Liver (tissue), 9 donors: Measurements from ENCODE around the gene NKAPD1. TPM values are rescaled to one million over a fixed set of nuclear protein-coding genes. Genes with fewer than 3 reads are reported as not detected.
"Not testable (repeated sequence)": the region's sequence is repeated elsewhere in the genome, so short reads cannot be mapped to it uniquely, and the experiment has no call there.

Experiments
- DNase-seq: peaks from one replicate; pipeline ENCODE4 v3.0.0-alpha.2; 2017; ENCODE audit warnings: low spot score
- H3K27ac ChIP-seq, 2 donors: one replicate each; pipeline ENCODE4 v1.7.0; 2013; ENCODE audit warnings: inconsistent platforms in 2 of 2, low read length in 2 of 2, control low read depth in 1 of 2, low read depth in 1 of 2, mild to moderate bottlenecking in 1 of 2
- H3K27me3 ChIP-seq, 4 donors: one replicate each; pipeline versions ENCODE4 v1.6.1 to v1.7.0; 2013; ENCODE audit warnings: low read length in 3 of 4, inconsistent platforms in 1 of 4, mild to moderate bottlenecking in 1 of 4, moderate library complexity in 1 of 4; ENCODE audit not compliant: control insufficient read depth in 4 of 4, insufficient read depth in 4 of 4
- H3K36me3 ChIP-seq, 4 donors: one replicate each; pipeline versions ENCODE4 v1.6.1 to v1.7.0; 2013; ENCODE audit warnings: low read length in 3 of 4, mild to moderate bottlenecking in 3 of 4, low read depth in 1 of 4, moderate library complexity in 1 of 4; ENCODE audit not compliant: control insufficient read depth in 4 of 4, insufficient read depth in 3 of 4
- H3K4me1 ChIP-seq, 4 donors: one replicate each; pipeline versions ENCODE4 v1.6.1 to v1.7.0; 2013; ENCODE audit warnings: low read length in 3 of 4, mild to moderate bottlenecking in 3 of 4, moderate library complexity in 1 of 4; ENCODE audit not compliant: control insufficient read depth in 4 of 4, insufficient read depth in 4 of 4
- H3K4me3 ChIP-seq, 3 donors: one replicate each; pipeline versions ENCODE4 v1.6.1 to v1.7.0; 2013; ENCODE audit warnings: low read length in 3 of 3, control low read depth in 1 of 3, low read depth in 1 of 3, mild to moderate bottlenecking in 1 of 3
- H3K9ac ChIP-seq, 2 donors: one replicate each; pipeline ENCODE4 v1.7.0; 2013; ENCODE audit warnings: low read length in 2 of 2, mild to moderate bottlenecking in 2 of 2, moderate library complexity in 2 of 2, control low read depth in 1 of 2, low read depth in 1 of 2
- H3K9me3 ChIP-seq, 4 donors: one replicate each; pipeline versions ENCODE4 v1.6.1 to v1.7.0; 2013; ENCODE audit warnings: low read length in 3 of 4; ENCODE audit not compliant: control insufficient read depth in 4 of 4
- ATF3 ChIP-seq: IDR thresholded peaks from 2 replicates; pipeline ENCODE4 v1.6.1; 2016; ENCODE audit warnings: antibody characterized with exemption
- EGR1 ChIP-seq, 2 donors: IDR thresholded peaks; 2 replicates each; pipeline ENCODE4 v1.6.1; 2016 to 2018; ENCODE audit warnings: antibody characterized with exemption in 2 of 2, low read depth in 2 of 2
- FOXA1 ChIP-seq: IDR thresholded peaks from 2 replicates; pipeline ENCODE4 v1.6.1; 2016; ENCODE audit warnings: antibody characterized with exemption
- FOXA2 ChIP-seq: IDR thresholded peaks from 2 replicates; pipeline ENCODE4 v1.6.1; 2016; ENCODE audit warnings: antibody characterized with exemption
- GABPA ChIP-seq, 2 donors: IDR thresholded peaks in 1 of 2; conservative IDR thresholded peaks in 1 of 2; 2 replicates each; pipeline ENCODE4 v1.6.1; 2016; ENCODE audit warnings: antibody characterized with exemption in 2 of 2, mild to moderate bottlenecking in 1 of 2, moderate library complexity in 1 of 2
- HNF4G ChIP-seq: IDR thresholded peaks from 2 replicates; pipeline ENCODE4 v1.6.1; 2016; ENCODE audit warnings: antibody characterized with exemption
- JUND ChIP-seq, 2 donors: IDR thresholded peaks; 2 replicates each; pipeline ENCODE4 v1.6.1; 2016; ENCODE audit warnings: antibody characterized with exemption in 2 of 2
- MAX ChIP-seq: IDR thresholded peaks from 2 replicates; pipeline ENCODE4 v1.6.1; 2016; ENCODE audit warnings: antibody characterized with exemption
- RAD21 ChIP-seq, 2 donors: IDR thresholded peaks; 2 replicates each; pipeline ENCODE4 v1.6.1; 2016; ENCODE audit warnings: antibody characterized with exemption in 2 of 2, mild to moderate bottlenecking in 2 of 2
- RXRA ChIP-seq, 2 donors: IDR thresholded peaks; 2 replicates each; pipeline ENCODE4 v1.6.1; 2017 to 2018; ENCODE audit warnings: antibody characterized with exemption in 2 of 2, mild to moderate bottlenecking in 1 of 2
- SP1 ChIP-seq: IDR thresholded peaks from 2 replicates; pipeline ENCODE4 v1.6.1; 2018; ENCODE audit warnings: antibody characterized with exemption, mild to moderate bottlenecking
- TAF1 ChIP-seq: conservative IDR thresholded peaks from 2 replicates; pipeline ENCODE4 v1.6.1; 2016; ENCODE audit warnings: antibody characterized with exemption, mild to moderate bottlenecking
- YY1 ChIP-seq: IDR thresholded peaks from 2 replicates; pipeline ENCODE4 v1.6.1; 2016; ENCODE audit warnings: antibody characterized with exemption, mild to moderate bottlenecking
- ZBTB33 ChIP-seq: IDR thresholded peaks from 2 replicates; pipeline ENCODE4 v1.6.1; 2016; ENCODE audit warnings: antibody characterized with exemption
- WGBS: extraction: QIAGEN DNeasy Blood & Tissue Kit; methylation state at CpG from one replicate; pipeline ENCODE4 v1.1.7; 2013; 5-methylcytosine and 5-hydroxymethylcytosine counted together
- polyA plus RNA-seq, 2 donors: library from polyadenylated mRNA; stranded (reverse) in 1 of 2; unstranded in 1 of 2; fragments of 200-250 nt in 1 of 2; fragments of >200 nt in 1 of 2; fragmentation: Nextera tagmentation in 1 of 2; extraction: Ambion mirVana in 1 of 2; gene quantifications; one replicate each; pipeline versions ENCODE4 v1.2.1 to v1.2.3, GENCODE V29; 2013 to 2015
- total RNA-seq, 2 donors: library from RNA; depleted of rRNA; stranded (reverse); fragments of >200 nt; gene quantifications; one replicate each; pipeline ENCODE4 v1.2.3, GENCODE V29; 2014
- TF ChIP-seq, protein P1 (sequence below): IDR thresholded peaks from 2 replicates; pipeline ENCODE4 v1.6.1; 2016; ENCODE audit warnings: antibody characterized with exemption, mild to moderate bottlenecking
- TF ChIP-seq, protein P2 (sequence below): fragments of 150-350 bp; IDR thresholded peaks from 2 replicates; pipeline ENCODE4 v1.5.1; 2017; ENCODE audit warnings: improper control_type of control experiment, low read depth, low read length; ENCODE audit not compliant: missing input control
- donor health status: healthy.
- donor health status: healthy.
- donor health status: healthy.
- donor health status: healthy.
- donor health status: healthy.

NKAPD1 gene
- total and polyA plus RNA-seq, 4 donors, result 5.3 to 11.2 (median 7.4) TPM

- peaks cover 3 to 26% (median 21%) of the 10 kb centered on the region in 4 donors for H3K4me1 ChIP-seq
- TF ChIP-seq FOXA1, result no peak
- TF ChIP-seq, protein P1, sequence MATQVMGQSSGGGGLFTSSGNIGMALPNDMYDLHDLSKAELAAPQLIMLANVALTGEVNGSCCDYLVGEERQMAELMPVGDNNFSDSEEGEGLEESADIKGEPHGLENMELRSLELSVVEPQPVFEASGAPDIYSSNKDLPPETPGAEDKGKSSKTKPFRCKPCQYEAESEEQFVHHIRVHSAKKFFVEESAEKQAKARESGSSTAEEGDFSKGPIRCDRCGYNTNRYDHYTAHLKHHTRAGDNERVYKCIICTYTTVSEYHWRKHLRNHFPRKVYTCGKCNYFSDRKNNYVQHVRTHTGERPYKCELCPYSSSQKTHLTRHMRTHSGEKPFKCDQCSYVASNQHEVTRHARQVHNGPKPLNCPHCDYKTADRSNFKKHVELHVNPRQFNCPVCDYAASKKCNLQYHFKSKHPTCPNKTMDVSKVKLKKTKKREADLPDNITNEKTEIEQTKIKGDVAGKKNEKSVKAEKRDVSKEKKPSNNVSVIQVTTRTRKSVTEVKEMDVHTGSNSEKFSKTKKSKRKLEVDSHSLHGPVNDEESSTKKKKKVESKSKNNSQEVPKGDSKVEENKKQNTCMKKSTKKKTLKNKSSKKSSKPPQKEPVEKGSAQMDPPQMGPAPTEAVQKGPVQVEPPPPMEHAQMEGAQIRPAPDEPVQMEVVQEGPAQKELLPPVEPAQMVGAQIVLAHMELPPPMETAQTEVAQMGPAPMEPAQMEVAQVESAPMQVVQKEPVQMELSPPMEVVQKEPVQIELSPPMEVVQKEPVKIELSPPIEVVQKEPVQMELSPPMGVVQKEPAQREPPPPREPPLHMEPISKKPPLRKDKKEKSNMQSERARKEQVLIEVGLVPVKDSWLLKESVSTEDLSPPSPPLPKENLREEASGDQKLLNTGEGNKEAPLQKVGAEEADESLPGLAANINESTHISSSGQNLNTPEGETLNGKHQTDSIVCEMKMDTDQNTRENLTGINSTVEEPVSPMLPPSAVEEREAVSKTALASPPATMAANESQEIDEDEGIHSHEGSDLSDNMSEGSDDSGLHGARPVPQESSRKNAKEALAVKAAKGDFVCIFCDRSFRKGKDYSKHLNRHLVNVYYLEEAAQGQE, result peak; percentile 16
- H3K9me3 ChIP-seq, result no peaks in the 10 kb centered on the region
- DNase-seq, result no peak
- 16% methylated on average over 10 of the region's 10 CpGs for WGBS
- no peaks in the 10 kb centered on the region for H3K27me3 ChIP-seq
- H3K4me3 ChIP-seq, result peak overlapping the region; percentile 70 to 99 (median 80)
- H3K9ac ChIP-seq, result peak overlapping the region; percentile 89 to 97
- H3K27ac ChIP-seq, result peak overlapping the region in 1 of 2 donors; percentile 50
- H3K36me3 ChIP-seq, result peaks cover 10 to 52% (median 44%) of the 10 kb centered on the region in 4 donors
Measured at GRCh38 chr11:112087212-112087611, 13.1 kb downstream of the NKAPD1 start.

GRCh38 chr11:112095302-112095701 lies 21.2 kb downstream of the NKAPD1 start:
- 96% methylated on average over 2 of the region's 2 CpGs for WGBS

GRCh38 chr11:112096194-112096593 lies 22.1 kb downstream of the NKAPD1 start:
- H3K27me3 ChIP-seq, result no peaks in the 10 kb centered on the region
- peaks cover 6 to 40% (median 27%) of the 10 kb centered on the region in 4 donors for H3K36me3 ChIP-seq
- TF ChIP-seq GABPA (IDR thresholded peaks at IDR 0.05 in 1 of 2, conservative IDR thresholded peaks at IDR 0.05 in 1 of 2) (no peak), FOXA2 (no peak), FOXA1 (no peak), YY1 (no peak), ZBTB33 (no peak), EGR1 (IDR thresholded peaks at IDR 0.05; ENCODE audit: low read depth in 2 of 2) (no peak), MAX (no peak), RXRA (IDR thresholded peaks at IDR 0.05) (no peak), SP1 (no peak), TAF1 (no peak), JUND (IDR thresholded peaks at IDR 0.05) (no peak), RAD21 (IDR thresholded peaks at IDR 0.05) (no peak), HNF4G (no peak), ATF3 (no peak)
- TF ChIP-seq, protein P2, sequence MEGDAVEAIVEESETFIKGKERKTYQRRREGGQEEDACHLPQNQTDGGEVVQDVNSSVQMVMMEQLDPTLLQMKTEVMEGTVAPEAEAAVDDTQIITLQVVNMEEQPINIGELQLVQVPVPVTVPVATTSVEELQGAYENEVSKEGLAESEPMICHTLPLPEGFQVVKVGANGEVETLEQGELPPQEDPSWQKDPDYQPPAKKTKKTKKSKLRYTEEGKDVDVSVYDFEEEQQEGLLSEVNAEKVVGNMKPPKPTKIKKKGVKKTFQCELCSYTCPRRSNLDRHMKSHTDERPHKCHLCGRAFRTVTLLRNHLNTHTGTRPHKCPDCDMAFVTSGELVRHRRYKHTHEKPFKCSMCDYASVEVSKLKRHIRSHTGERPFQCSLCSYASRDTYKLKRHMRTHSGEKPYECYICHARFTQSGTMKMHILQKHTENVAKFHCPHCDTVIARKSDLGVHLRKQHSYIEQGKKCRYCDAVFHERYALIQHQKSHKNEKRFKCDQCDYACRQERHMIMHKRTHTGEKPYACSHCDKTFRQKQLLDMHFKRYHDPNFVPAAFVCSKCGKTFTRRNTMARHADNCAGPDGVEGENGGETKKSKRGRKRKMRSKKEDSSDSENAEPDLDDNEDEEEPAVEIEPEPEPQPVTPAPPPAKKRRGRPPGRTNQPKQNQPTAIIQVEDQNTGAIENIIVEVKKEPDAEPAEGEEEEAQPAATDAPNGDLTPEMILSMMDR, result no peak
- no peak overlapping the region for H3K9ac ChIP-seq
- no peak overlapping the region for H3K27ac ChIP-seq
- DNase-seq, result no peak
- peaks cover 0 to 6% (median 4%) of the 10 kb centered on the region in 4 donors for H3K4me1 ChIP-seq
- no peak overlapping the region for H3K4me3 ChIP-seq
- no peaks in the 10 kb centered on the region for H3K9me3 ChIP-seq

More at GRCh38 chr11:112095302-112095701, 21.2 kb downstream of the NKAPD1 start:
- DNase-seq, H3K27me3 ChIP-seq, H3K4me3 ChIP-seq, H3K9ac ChIP-seq, H3K4me1 ChIP-seq, H3K9me3 ChIP-seq, H3K27ac ChIP-seq: not testable (repeated sequence)
- peaks cover 8 to 48% (median 31%) of the 10 kb centered on the region in 4 donors for H3K36me3 ChIP-seq
